Naive B cell (primary cell): ENCODE results near the gene AKAP13. TPM values are rescaled to one million over a fixed set of nuclear protein-coding genes. Genes with fewer than 3 reads are reported as not detected.
A peak's percentile ranks its signal among the peaks of the same experiment; 100 is the strongest.

Experiments
- ATAC-seq, 2 donors: fragments of 150-1000 bp; cut with Tn5 transposase; 2 replicates each; pipeline ENCODE4 v1.10.0; 2021; ENCODE audit warnings: low read depth in 2 of 2, mild to moderate bottlenecking in 2 of 2, moderate library complexity in 2 of 2
- DNase-seq: peaks from one replicate; pipeline ENCODE4 v3.0.0; 2022
- H3K27ac Mint-ChIP-seq, 6 donors: one replicate each; pipeline ENCODE4 v1.8.0; 2020 to 2022; ENCODE audit warnings: mild to moderate bottlenecking in 6 of 6, mixed read lengths in 6 of 6, moderate library complexity in 5 of 6, inconsistent platforms in 2 of 6
- H3K27me3 Mint-ChIP-seq, 3 donors: one replicate each; pipeline ENCODE4 v1.8.0; 2021 to 2022; ENCODE audit warnings: mixed read lengths in 3 of 3, mild to moderate bottlenecking in 1 of 3
- H3K36me3 Mint-ChIP-seq, 2 donors: one replicate each; pipeline ENCODE4 v1.8.0; 2020 to 2022; ENCODE audit warnings: mixed read lengths in 2 of 2, inconsistent platforms in 1 of 2, mild to moderate bottlenecking in 1 of 2
- H3K4me1 Mint-ChIP-seq, 3 donors: one replicate each; pipeline ENCODE4 v1.8.0; 2020 to 2022; ENCODE audit warnings: mixed read lengths in 3 of 3, inconsistent platforms in 1 of 3, mild to moderate bottlenecking in 1 of 3, moderate library complexity in 1 of 3
- H3K4me3 Mint-ChIP-seq, 8 donors: one replicate each; pipeline ENCODE4 v1.8.0; 2020 to 2022; ENCODE audit warnings: mild to moderate bottlenecking in 8 of 8, mixed read lengths in 8 of 8, moderate library complexity in 8 of 8, inconsistent platforms in 2 of 8
- H3K9me3 Mint-ChIP-seq, 7 donors: one replicate each; pipeline ENCODE4 v1.8.0; 2020 to 2022; ENCODE audit warnings: mixed read lengths in 7 of 7, mild to moderate bottlenecking in 5 of 7, inconsistent platforms in 2 of 7, moderate library complexity in 1 of 7
- polyA plus RNA-seq, 6 donors: library from polyadenylated mRNA; unstranded; fragments of 300-500 nt; fragmentation: Illumina TruSeq; gene quantifications; one replicate each; pipeline ENCODE4 v1.2.3, GENCODE V29; 2021; ENCODE audit warnings: low read depth in 6 of 6

Gene AKAP13
- polyA plus RNA-seq, 6 donors from 2014 or later: 63.4 to 185 (median 122) TPM

DNA sequence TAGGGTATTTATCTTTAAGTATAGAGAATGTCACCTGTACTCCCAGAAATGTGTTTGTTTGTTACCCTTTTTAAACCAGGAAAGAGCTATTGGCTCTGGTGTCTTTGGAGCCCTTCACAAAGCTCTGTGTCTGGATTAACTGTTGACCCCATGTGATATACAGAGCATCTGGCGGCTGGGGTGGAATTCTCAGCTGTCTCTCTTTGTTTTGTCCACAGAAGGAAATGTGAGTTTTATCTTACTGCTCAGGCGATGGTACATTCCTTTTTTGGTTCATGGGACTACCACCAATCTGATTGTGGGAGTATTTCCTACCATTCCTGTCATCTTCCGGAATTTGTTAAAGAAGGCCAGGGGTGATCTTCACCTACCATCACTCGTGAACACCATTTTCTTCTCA is 120.3 kb downstream of the AKAP13 start:
- Mint-ChIP-seq H3K36me3 (no peaks in the 10 kb centered on the region), H3K27ac (peak overlapping the region in 4 of 6 donors; percentile 6 to 76 (median 16)), H3K27me3 (no peaks in the 10 kb centered on the region), H3K9me3 (no peaks in the 10 kb centered on the region), H3K4me1 (peaks cover 65 to 84% (median 79%) of the 10 kb centered on the region in 3 donors), H3K4me3 (no peak overlapping the region)
- ATAC-seq (no peak), DNase-seq (no peak)

DNA sequence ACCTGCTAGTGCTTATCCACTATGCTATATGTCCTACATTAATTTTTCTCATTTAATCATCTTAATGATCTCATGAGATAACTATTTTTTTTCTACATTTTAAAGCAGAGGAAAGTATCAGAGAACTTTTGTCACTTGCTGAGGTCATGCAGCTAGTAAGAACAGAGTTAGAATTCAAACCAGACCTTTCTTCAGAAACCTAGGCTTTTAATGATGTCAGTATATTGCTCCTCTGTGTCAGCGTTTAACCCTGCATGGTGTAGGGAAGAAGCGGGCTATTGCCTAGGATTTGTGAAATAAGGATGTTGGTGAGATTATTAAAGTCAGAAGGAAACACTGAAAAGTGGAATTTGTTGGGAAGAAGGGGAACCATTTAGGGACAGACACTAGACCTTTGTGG is 121.2 kb downstream of the AKAP13 start:
- DNase-seq (no peak), ATAC-seq (no peak)
- H3K27ac Mint-ChIP-seq: peak overlapping the region in 1 of 6 donors; percentile 76
- H3K4me3 Mint-ChIP-seq: no peak overlapping the region
- H3K36me3 Mint-ChIP-seq: no peaks in the 10 kb centered on the region
- no peaks in the 10 kb centered on the region for H3K9me3 Mint-ChIP-seq
- no peaks in the 10 kb centered on the region for H3K27me3 Mint-ChIP-seq
- peaks cover 63 to 83% (median 82%) of the 10 kb centered on the region in 3 donors for H3K4me1 Mint-ChIP-seq

- H3K36me3 Mint-ChIP-seq: no peaks in the 10 kb centered on the region
- no peak overlapping the region for H3K4me3 Mint-ChIP-seq
- H3K27ac Mint-ChIP-seq: peak overlapping the region in 4 of 6 donors; percentile 58 to 93 (median 69)
Measured at GRCh38 chr15:85503151-85503799, 122.9 kb downstream of the AKAP13 start.

DNA sequence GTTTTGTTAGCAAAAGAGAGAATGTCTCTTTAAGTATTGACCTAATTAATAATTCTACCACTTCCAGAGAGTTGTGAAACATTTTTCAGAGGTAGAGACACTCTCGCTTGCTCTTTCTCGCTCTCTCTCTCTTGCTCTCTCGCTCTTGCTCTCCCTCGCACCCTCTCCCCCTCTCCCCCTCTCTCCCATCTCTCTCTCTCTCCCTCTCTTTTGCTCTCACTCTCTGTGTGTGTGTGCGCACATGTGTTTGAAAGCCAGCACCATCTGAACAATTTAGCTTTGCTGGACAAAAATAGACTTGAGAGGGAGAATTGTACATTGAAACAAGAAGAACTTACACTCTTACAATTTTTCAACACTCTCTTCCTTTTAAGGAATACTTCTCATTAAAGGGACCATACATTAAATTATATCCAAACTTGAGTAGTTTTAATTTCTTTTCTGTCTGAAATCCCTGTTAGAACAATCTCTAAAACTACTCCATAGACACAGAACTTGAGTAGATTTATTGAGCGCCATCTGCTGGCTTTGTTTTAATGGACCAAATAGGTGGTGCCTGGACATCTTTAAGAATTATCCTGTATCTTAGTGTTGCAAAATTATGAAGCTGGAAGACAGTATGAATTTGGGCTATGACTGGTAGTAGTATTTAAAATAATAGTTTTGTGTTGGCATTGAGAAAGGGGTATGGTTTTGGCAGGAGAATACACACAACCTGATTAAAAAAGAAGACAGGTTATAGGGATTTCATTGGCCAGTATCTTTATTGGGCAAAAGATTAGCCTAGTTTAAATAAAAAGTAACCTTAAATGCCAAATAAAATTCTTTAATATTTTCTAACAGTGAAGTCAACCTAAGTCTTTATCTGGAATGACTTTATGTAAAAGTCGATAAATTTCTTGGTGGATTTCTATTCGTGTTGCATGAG is 124.6 kb downstream of the AKAP13 start:
- Mint-ChIP-seq H3K4me1 (peaks cover 48 to 76% (median 75%) of the 10 kb centered on the region in 3 donors), H3K4me3 (peak overlapping the region in 2 of 8 donors; percentile 26 to 74), H3K36me3 (no peaks in the 10 kb centered on the region), H3K9me3 (no peaks in the 10 kb centered on the region), H3K27me3 (no peaks in the 10 kb centered on the region), H3K27ac (peak overlapping the region in 5 of 6 donors; percentile 58 to 96 (median 77))
- peak; percentile 61 to 68 for ATAC-seq
- peak; percentile 43 for DNase-seq

More at GRCh38 chr15:85503151-85503799, 122.9 kb downstream of the AKAP13 start:
- DNase-seq: no peak
- Mint-ChIP-seq H3K4me1 (peaks cover 54 to 81% (median 81%) of the 10 kb centered on the region in 3 donors), H3K9me3 (no peaks in the 10 kb centered on the region), H3K27me3 (no peaks in the 10 kb centered on the region)
- ATAC-seq: no peak

GRCh38 chr15:85507114-85507513 is 126.7 kb downstream of the AKAP13 start:
- H3K4me1 Mint-ChIP-seq: peaks cover 47 to 76% (median 76%) of the 10 kb centered on the region in 3 donors
- no peak for DNase-seq
- H3K36me3 Mint-ChIP-seq: peaks cover 0 to 2% of the 10 kb centered on the region in 2 donors
- no peak for ATAC-seq
- peak overlapping the region in 4 of 6 donors; percentile 31 to 89 (median 62) for H3K27ac Mint-ChIP-seq
- H3K4me3 Mint-ChIP-seq: no peak overlapping the region
- H3K9me3 Mint-ChIP-seq: no peaks in the 10 kb centered on the region
- no peaks in the 10 kb centered on the region for H3K27me3 Mint-ChIP-seq

DNA sequence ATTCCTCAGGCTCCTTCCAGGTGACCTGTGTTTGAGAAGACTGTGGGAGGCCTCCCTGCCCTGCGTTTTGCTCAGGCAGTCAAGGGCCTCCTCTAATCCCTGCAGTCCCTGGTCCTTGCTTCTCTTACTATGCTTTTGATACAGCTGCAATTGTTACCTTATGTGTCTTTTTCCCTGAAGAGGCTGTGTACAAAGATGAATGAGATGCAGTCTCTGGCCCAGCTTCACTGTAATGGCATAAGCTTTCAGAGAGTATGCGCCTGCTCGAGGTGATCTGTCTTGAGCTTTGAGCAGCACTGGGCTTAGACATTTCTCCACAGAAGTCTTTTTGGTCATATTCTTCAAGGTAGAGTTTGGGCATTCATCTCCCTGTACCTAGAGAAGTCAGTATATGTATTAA is 129.6 kb downstream of the AKAP13 start:
- peaks cover 0 to 7% of the 10 kb centered on the region in 2 donors for H3K36me3 Mint-ChIP-seq
- peak overlapping the region in 2 of 6 donors; percentile 7 to 43 for H3K27ac Mint-ChIP-seq
- H3K4me1 Mint-ChIP-seq: peaks cover 53 to 80% (median 74%) of the 10 kb centered on the region in 3 donors
- no peak overlapping the region for H3K4me3 Mint-ChIP-seq
- DNase-seq (no peak), ATAC-seq (no peak)
- H3K9me3 Mint-ChIP-seq: no peaks in the 10 kb centered on the region
- H3K27me3 Mint-ChIP-seq: no peaks in the 10 kb centered on the region

GRCh38 chr15:85514413-85514812 is 134.0 kb downstream of the AKAP13 start:
- DNase-seq: no peak
- H3K9me3 Mint-ChIP-seq: no peaks in the 10 kb centered on the region
- H3K27me3 Mint-ChIP-seq: no peaks in the 10 kb centered on the region
- ATAC-seq: no peak
- H3K27ac Mint-ChIP-seq: peak overlapping the region in 2 of 6 donors; percentile 11 to 80
- no peak overlapping the region for H3K4me3 Mint-ChIP-seq
- peaks cover 62 to 80% (median 72%) of the 10 kb centered on the region in 3 donors for H3K4me1 Mint-ChIP-seq
- H3K36me3 Mint-ChIP-seq: peaks cover 0 to 7% of the 10 kb centered on the region in 2 donors

GRCh38 chr15:85515212-85515611 is 134.8 kb downstream of the AKAP13 start:
- DNase-seq: no peak
- no peaks in the 10 kb centered on the region for H3K9me3 Mint-ChIP-seq
- H3K36me3 Mint-ChIP-seq: peaks cover 0 to 7% of the 10 kb centered on the region in 2 donors
- peaks cover 62 to 74% (median 68%) of the 10 kb centered on the region in 3 donors for H3K4me1 Mint-ChIP-seq
- no peak overlapping the region for H3K4me3 Mint-ChIP-seq
- no peaks in the 10 kb centered on the region for H3K27me3 Mint-ChIP-seq
- ATAC-seq: no peak
- H3K27ac Mint-ChIP-seq: peak overlapping the region in 1 of 6 donors; percentile 57

DNA sequence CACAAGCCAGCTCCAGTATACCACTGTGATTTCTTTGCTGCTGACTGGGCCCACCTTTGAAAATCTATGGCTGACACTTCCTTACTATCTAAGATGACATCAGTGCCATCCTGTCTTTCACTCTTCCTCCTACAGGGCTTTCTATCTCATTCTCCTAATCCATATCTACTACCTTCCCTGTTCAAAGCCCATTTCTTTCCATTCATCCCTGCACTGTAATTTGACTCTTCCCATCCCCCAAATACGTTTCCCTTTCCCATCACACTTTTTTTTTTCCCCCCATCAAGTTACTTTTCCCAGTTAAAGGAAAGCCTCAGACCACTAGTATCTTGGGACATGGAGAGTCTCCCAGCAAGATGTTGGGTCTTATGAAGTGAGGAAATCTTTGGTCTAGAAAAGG is 136.7 kb downstream of the AKAP13 start:
- DNase-seq: no peak
- peaks cover 5 to 6% of the 10 kb centered on the region in 2 donors for H3K36me3 Mint-ChIP-seq
- no peak for ATAC-seq
- H3K4me1 Mint-ChIP-seq: peaks cover 59 to 69% (median 63%) of the 10 kb centered on the region in 3 donors
- H3K4me3 Mint-ChIP-seq: no peak overlapping the region
- no peaks in the 10 kb centered on the region for H3K9me3 Mint-ChIP-seq
- peak overlapping the region in 5 of 6 donors; percentile 31 to 76 (median 48) for H3K27ac Mint-ChIP-seq
- no peaks in the 10 kb centered on the region for H3K27me3 Mint-ChIP-seq

- Mint-ChIP-seq H3K27ac (peak overlapping the region in 1 of 6 donors; percentile 11), H3K27me3 (no peaks in the 10 kb centered on the region), H3K36me3 (peaks cover 0 to 5% of the 10 kb centered on the region in 2 donors), H3K4me3 (peak overlapping the region in 1 of 8 donors; percentile 16), H3K4me1 (peaks cover 50 to 62% (median 61%) of the 10 kb centered on the region in 3 donors), H3K9me3 (no peaks in the 10 kb centered on the region)
- DNase-seq: no peak
- no peak for ATAC-seq
Measured at GRCh38 chr15:85518979-85519761, 138.8 kb downstream of the AKAP13 start.

DNA sequence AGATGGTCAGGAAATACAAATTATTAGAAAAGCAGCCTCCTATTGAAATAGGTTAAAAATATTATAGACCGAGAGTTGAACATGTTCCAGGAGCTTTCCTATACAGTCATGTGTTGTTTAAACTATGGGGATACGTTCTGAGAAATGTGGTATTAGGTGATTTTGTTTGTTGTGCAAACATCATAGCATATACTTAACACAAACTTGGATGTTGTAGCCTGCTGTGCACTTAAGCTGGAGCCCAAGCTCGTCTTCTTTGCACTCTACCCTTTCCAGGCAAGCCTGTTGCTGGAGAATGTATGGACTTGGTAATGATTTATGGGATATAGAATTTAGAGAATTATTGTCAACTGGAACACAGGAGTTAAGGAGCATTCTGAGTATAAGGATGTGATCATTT is 140.2 kb downstream of the AKAP13 start:
- peak overlapping the region in 4 of 6 donors; percentile 16 to 80 (median 50) for H3K27ac Mint-ChIP-seq
- peaks cover 42 to 66% (median 62%) of the 10 kb centered on the region in 3 donors for H3K4me1 Mint-ChIP-seq
- DNase-seq: no peak

DNA sequence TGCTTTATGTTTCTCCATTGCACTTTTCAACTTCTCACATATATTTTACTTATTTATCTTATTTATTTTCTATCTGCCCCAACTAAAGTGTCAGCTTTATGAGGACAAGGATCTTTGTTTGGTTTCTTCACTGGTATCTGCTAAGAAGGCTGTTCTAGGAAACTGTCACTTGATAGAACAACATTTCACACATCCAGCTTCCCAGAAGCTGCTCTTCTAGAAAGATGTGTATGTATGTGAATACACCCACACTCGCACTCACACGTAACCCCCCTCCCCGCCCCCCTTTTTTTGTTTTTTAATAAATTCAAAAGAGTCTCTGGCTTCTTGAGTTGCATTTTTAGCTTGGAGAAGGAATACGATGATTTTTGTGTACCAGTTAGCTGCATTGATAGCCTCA is 143.1 kb downstream of the AKAP13 start:
- H3K27me3 Mint-ChIP-seq: no peaks in the 10 kb centered on the region
- H3K4me3 Mint-ChIP-seq: no peak overlapping the region
- H3K27ac Mint-ChIP-seq: peak overlapping the region in 3 of 6 donors; percentile 34 to 60 (median 57)
- no peaks in the 10 kb centered on the region for H3K9me3 Mint-ChIP-seq
- ATAC-seq (no peak), DNase-seq (no peak)
- H3K4me1 Mint-ChIP-seq: peaks cover 43 to 68% (median 64%) of the 10 kb centered on the region in 3 donors
- H3K36me3 Mint-ChIP-seq: peaks cover 0 to 8% of the 10 kb centered on the region in 2 donors

More for the DNA sequence above, 140.2 kb downstream of the AKAP13 start:
- H3K4me3 Mint-ChIP-seq: no peak overlapping the region
- H3K27me3 Mint-ChIP-seq: no peaks in the 10 kb centered on the region
- no peaks in the 10 kb centered on the region for H3K9me3 Mint-ChIP-seq
- no peak for ATAC-seq
- peaks cover 0 to 8% of the 10 kb centered on the region in 2 donors for H3K36me3 Mint-ChIP-seq

- H3K27ac Mint-ChIP-seq: peak overlapping the region; percentile 15 to 92 (median 74)
- ATAC-seq: no peak
- H3K4me1 Mint-ChIP-seq: peaks cover 45 to 78% (median 66%) of the 10 kb centered on the region in 3 donors
- peaks cover 7 to 8% of the 10 kb centered on the region in 2 donors for H3K36me3 Mint-ChIP-seq
- peak overlapping the region in 5 of 8 donors; percentile 1 to 79 (median 45) for H3K4me3 Mint-ChIP-seq
- H3K9me3 Mint-ChIP-seq: no peaks in the 10 kb centered on the region
- no peak for DNase-seq
- H3K27me3 Mint-ChIP-seq: no peaks in the 10 kb centered on the region
Measured at GRCh38 chr15:85525755-85526154, 145.4 kb downstream of the AKAP13 start.
